ENCODE data around the gene SGTB.
"Not testable (repeated sequence)": the region's sequence is repeated elsewhere in the genome, so short reads cannot be mapped to it uniquely, and the experiment has no call there.

Gene SGTB

GRCh38 chr5:65734196-65734775 is 12.4 kb upstream of the SGTB start:
- not testable (repeated sequence) for DNase-seq

DNA sequence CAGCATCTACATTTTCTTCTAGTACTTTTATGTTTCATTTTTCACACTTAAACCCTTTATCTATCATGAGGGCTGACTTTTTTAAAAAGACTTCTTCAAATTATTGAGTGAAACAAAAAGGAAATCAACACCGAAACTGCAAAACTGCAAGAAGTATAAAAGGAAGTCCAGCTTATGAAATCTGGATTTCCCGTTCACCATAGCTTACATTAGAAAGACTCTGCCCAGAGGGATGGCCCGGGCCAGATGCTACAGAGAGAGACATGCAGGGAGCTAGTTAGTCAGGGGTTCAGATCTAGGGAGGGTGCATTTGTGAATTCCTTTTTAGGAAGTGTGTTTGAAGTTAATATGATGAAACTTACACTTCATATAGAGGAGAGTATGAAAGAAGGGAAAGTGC is 10.1 kb upstream of the SGTB start:
- not testable (repeated sequence) for DNase-seq

GRCh38 chr5:65730910-65731309 is 9.0 kb upstream of the SGTB start:
- DNase-seq, result no peak

DNA sequence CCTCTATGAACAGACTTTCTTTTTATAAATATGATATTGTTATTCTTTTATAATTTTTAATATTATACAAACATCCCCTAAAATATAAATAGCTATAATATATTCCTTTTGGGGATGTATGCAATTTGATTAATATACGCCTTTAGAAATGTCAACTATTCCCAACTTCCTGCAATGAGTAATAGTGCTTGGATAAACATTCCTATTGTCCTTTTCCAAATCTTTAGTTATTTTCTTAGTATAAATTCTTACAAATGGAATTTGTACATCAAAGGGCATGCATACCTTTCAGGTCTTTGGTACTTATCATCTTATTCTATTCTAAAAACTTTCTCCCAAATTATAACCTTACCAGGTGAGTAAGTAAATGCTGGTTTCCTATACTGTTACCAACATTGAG is 6.3 kb upstream of the SGTB start:
- DNase-seq, result no peak

DNA sequence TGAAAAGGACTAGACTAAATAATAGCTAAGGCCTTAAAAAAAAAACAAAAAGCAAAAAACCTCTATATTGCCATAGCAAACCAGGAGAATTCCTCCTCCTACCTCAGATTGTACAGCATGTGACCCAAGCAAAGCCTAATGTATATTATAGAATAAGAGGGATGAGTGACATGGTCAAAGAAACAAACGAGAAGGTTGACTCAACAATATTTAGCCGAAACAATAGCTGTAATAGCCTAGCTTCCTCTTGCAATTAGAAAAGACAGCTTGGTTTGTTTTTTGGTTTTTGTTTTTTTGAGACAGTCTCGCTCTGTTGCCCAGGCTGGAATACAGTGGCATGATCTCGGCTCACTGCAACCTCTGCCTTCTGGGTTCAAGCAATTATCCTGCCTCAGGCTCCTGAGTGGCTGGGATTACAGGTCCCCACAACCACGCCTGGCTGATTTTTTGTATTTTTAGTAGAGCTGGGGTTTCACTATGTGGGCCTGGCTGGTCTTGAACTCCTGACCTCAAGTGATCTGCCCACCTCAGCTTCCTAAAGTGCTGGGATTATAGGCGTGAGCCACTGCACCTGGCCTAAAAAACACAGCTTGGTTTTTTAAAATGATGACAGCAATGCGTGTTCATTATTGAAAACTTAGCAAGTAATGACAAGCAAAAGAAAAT is 5.7 kb upstream of the SGTB start:
- DNase-seq, result no peak

DNA sequence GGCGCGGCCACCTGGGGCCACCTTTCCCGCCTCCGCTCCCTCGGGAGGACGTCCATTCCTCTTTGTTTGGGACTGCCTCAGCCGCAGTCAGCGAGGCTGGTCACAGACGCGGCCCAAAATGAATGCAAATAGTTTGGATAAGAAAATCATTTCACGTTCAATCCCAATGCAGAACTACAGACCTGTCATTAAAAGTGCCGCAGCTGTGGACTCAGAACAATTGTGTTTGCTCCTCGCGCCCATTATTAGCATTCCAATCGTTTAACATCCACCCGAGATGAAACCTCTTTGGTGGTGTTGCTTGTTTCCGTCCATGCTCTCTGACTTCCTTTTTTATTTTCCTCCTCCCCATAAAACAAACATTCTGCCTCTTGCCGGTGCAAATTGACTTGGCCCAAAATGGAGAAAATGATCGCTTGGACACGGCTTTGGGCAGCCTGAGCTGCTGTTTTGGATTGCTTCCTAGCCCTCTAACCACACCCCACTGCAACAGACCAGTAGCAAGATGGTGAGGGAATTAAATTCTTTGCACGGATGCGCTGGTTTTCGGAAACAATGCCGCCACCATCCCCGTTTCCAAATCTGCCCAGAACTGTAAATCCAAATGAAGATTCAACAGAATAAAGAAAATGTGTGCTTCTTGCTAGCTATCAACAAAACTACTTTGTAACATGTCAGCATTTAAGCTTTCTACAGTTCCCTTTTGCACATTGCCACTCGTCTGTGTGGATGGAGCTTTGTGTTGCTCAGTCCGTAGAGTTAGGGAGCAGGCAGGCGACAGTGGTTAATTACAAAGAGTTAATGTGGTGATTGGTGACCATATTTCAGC is 880 bp upstream of the SGTB start:
- DNase-seq, result no peak

DNA sequence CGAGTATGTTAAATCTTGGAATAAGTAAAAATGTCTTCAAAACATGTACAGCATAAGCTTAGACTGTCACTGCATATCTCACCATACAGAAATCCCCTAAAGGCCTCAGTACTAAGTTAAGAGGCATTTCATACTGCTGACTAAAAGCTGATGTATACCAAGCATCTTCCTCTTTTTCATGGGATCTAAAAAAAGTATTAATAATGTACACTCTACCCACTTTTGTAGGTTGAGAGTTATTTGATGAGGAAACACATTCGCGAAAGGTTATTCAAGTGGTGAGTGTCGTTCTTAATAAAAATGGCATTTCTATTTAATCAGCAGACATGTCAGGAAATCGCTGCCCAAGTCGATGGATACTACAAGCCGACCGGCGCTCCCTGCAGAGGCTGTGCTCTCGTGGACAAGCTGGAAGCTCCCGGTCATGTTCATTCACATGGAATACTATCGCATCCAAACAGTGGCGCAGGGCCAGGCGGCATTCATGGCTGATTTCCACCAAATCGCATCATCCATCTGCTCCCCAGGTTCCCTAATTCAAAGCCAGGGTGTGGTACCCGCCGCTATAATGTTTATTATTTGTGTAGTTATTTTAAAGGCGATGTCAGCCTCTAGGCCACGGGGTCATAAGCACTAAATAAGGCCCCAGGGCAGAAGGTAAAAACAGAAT is 724 bp downstream of the SGTB start:
- DNase-seq, result peak in 1 of 5 experiments; percentile 37

DNA sequence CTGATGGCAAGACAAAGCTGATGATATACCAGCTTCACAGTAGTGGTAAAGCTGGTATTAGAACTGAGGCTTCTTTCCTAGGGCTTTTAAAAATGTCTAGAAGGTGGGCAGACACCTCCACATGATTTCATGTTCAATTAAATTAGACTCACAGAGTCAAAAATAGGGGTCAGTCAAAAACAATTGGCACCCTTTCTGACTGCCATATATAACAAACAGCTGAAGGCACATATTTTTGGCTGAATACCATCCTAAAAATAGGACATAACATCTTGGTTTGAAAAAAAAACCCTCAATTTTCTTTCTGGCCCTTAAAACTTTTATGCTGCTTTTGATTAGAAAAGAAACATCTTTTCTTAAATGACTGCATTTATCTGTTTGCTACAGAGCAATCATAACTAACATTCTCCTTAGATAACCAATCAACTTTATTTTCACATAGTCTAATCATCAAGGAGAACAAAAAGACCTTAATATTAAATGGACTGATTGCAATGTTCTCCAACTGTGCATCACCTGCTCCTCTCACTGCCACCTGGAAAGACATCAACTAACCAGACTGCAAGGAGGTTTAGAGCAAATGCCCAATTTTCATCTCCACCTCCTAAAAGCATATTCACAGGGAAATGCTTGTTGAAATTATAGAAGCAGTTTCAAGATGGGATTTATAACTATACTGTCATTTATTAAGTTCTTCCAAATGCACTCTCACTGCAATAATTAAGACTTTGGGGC is 3.2 kb downstream of the SGTB start:
- no peak for DNase-seq

- no peak for DNase-seq
These were observed 13.8 kb downstream of the SGTB start for GRCh38 chr5:65708145-65708544.

DNA sequence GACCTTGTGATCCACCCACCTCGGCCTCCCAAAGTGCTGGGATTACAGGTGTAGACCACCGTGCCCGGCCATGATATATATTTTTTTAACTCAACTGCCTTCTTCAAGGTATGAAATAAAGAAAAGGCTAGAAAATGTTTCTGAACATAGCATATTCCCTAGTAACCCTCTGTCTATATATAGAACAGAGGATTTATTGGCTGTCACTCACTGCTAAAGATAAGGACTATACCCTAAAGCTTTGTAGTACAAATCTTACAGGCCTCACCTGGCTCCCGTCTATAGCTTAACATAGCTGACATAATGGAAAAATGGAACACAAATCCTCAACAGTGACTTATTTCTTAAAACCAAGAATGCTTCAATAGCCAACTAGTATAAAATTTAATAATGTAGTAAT is 14.2 kb downstream of the SGTB start:
- DNase-seq, result no peak

DNA sequence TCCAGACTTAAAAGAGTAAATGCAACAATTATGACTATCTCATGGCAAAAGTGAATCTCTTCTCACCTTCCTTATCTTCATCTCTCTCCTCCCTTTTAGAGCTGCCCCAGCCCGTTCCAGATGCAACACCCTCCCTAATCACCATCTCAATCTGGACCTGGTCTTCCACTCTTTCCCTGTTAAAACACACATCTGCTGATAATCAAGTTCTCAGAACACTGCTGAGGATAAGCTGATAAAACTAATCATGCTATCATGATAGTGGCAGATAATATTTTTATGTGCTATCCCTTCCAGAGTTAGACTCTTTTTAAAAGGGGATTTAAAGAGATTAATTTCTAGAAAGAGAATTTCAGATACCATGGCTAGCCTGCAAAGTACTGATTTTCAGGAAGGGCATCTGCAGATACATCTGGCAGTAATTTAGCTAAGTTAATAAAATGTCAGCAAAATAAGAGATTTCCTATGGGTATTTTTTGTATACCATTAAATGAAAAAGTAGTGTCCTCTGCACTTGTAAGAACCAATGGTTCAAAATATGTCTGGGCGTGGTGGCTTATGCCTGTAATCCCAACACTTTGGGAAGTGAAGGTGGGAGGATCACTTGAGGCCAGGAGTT is 17.2 kb downstream of the SGTB start:
- DNase-seq, result no peak

DNA sequence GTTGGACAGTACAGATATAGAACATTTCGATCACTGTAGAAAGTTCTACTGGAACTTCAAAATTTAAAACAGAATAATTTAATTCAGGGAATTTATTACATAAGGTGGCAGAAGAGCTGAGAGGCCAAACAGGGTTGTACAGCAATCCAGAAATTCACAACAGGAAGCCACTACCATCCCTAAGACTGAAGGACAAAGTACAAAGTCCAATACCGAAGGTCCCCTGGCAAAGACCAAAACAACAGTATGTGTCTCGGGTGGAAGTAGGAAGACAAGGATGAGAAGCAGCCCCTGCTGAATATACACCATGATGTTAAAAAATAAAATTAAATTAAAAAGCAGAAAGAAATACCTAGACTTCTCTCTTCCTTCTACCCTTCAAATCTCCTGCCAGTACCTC is 19.9 kb downstream of the SGTB start:
- DNase-seq, result no peak

DNA sequence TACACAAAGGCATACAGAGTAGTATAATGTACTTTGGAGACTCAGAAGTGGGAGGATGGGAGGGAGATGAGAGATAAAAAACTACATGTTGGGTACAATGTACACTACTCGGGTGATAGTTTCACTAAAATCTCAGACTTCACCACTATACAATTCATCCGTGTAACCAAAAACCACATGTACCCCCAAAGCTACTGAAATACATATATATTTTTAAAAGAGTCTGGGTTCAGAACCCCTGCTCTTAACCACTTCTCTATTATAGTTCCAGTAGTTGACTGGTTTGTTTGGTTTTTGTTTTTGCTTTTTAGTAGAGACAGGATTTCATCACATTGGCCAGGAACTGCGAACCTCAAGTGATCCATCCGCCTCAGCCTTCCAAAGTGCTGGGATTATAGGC is 22.6 kb downstream of the SGTB start:
- DNase-seq, result no peak

DNA sequence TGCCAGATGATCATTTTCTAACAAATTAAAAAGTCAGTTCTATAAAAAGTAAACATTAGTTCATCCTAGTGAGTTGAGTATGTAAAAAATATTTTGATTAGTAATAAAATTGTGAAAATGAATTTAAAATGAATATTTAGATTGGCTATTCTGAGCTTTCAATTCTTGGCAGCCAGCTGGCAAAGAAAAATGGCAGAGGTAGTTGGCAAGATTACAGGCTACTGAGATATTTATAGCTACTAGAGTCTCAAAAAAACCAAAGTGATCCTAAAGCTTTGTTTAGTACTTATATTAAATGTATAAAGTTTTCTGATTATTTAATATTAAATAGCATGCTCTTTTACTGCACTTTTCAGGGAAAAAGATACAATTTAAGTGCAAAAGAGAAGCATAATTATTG is 25.0 kb downstream of the SGTB start:
- DNase-seq, result no peak

DNA sequence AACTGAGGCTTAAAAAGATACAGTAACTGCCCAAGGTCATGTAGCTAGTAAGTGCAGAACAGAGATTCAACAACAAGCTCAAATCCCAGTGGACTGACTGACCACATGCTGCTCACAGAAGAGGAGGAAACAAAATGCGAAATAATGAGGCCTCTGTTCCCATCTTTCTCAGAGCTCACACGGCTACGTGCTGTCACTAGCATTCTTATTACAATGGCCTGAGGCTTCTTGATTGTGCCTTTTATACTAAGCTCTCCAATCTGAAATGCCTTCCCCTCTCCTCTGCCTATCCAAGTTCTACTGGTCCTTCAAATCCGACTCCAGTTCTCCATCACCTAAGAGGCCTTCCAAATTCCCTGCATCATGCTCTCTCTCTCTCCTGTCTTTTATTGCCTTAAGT is 26.0 kb downstream of the SGTB start:
- no peak for DNase-seq

DNA sequence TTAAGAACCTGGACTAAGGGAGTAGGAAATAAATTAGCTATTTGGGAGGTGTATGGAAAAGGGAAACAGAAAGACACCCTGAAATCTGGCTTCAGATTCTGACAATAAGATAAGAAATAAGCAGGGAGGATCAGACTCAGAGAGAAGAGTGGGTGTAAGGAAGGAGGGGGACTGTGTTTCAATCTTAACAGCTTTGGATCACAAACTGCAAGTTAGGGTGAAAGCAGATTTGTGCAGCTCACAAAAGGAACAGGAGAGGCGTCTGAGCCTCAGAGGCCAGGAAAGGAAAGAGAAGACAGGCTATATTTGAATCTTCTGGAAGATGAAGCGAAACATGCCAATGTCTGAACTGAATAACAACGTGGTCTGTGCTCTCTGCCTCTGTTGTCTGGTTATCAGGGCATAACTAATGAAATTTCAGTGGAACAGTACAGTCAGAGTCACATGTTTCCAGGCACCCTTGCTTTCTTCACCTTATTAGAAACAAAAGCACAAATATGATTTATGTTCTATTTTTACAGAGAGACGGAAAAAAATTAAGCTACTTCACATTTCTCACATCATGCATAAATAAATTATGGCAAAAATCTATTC is 26.6 kb downstream of the SGTB start:
- DNase-seq, result no peak

- DNase-seq, result no peak
These were observed 28.8 kb downstream of the SGTB start for GRCh38 chr5:65693121-65693520.

GRCh38 chr5:65682148-65682547 is 39.8 kb downstream of the SGTB start:
- DNase-seq, result no peak

- DNase-seq, result not testable (repeated sequence)
These were observed 45.9 kb downstream of the SGTB start for GRCh38 chr5:65676056-65676455.

DNA sequence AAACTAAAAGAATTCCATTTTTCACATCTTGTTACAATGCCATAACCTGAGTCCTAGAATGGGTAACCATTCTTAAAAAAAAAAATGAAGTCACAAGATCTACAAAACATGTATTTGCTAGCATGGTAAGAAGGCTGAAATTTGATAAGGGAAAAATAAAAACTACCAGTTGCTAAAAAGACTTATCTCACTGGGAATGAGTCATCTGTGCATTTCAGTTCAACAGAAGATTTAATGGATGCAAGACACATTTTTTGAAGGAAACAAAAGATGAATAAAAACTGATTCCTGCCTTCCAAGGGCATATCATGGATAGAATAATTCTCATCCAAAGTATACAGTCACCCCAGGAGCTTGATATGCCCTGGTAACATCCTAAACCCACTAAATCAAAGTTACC is 47.2 kb downstream of the SGTB start:
- no peak for DNase-seq

- no peak for DNase-seq
These were observed 49.1 kb downstream of the SGTB start for GRCh38 chr5:65672796-65673195.

- DNase-seq, result no peak
These were observed 53.2 kb downstream of the SGTB start for GRCh38 chr5:65668696-65669095.
